ENCODE measurements around the gene TRIM63.
"Not testable (repeated sequence)": the region's sequence is repeated elsewhere in the genome, so short reads cannot be mapped to it uniquely, and the experiment has no call there.

The TRIM63 gene

GRCh38 chr1:26067432-26067911 is at the start of gene TRIM63:
Gene TRIM63, minus strand, starts transcription at chr1:26067630. Its CDS starts 136 bp downstream, at chr1:26067494.
- peak; percentile 51 for DNase-seq

DNA sequence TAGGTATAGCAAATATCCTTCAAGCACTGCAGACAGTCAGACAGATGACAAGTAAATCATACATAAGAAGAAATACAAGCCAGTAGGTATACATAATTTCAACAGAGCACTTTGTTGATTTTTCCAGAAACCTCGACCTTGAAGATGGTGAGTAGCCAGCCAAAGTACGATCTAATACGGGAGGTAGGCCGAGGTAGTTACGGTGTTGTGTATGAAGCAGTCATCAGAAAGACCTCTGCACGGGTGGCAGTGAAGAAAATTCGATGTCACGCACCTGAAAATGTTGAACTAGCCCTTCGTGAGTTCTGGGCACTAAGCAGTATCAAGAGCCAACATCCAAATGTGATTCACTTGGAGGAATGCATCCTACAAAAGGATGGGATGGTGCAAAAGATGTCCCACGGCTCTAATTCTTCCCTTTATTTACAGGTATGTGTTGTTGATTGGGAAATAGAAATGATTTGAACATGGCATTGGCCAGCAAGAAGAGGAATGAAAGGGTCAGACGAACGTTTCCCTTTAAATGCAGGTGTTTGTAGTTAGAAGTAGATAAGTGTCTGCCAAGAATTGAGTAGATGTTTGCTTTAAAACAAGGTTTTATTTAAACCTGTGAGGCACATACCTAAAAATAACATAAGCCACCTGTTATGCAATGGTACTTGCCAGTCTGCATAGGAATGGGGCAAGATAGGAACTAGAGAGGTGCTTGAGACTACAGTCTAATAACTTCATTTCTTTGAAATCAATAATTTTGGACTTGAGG is 46.9 kb upstream of the TRIM63 start:
- DNase-seq = no peak

GRCh38 chr1:26112407-26112775 is 45.0 kb upstream of the TRIM63 start:
- DNase-seq = no peak

GRCh38 chr1:26111530-26112406 is 44.3 kb upstream of the TRIM63 start, which contains the start of gene PDIK1L:
Gene PDIK1L, plus strand, starts transcription at chr1:26111824. Its CDS starts 2,485 bp downstream, at chr1:26114309.
- peak; percentile 98 for DNase-seq

DNA sequence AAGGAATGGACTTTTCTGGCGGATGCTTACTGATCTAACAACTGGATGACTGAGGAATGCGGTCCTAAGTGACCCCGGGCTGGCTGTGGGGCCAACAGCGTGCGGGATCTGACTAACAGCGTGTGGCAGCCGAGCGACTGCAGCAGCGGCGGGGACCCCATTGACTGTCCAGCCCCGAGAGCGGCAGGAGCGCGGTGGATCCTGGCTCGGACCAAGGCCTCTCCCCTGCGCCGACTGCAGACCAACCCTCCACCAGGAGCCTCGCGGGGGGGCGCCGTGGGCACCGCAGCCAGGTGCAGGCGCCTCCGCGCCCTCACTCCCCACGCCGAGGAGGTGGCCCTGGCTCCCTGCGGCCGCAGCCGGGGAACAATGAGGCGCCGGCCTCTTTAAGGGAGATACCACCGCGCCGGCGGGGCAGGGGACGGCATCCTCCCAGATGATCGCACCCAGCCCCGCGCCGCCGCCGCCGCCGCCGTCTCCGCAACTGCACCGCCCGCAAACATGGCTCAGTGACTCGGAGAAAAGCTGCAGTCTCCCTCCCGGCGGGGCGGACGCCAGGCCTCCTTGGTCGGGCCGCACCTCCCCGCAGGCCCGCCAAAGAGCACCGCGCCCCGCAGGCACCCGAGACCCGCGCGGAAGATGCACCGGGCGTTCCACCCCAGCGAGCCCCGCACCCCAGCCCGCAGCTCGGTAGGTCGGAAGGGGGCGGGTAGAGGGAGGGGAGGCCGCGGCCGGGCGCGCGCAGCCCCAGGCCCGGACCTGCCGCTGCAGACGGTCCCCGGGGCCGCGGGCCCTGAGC is 43.5 kb upstream of the TRIM63 start:
- peak; percentile 94 for DNase-seq

DNA sequence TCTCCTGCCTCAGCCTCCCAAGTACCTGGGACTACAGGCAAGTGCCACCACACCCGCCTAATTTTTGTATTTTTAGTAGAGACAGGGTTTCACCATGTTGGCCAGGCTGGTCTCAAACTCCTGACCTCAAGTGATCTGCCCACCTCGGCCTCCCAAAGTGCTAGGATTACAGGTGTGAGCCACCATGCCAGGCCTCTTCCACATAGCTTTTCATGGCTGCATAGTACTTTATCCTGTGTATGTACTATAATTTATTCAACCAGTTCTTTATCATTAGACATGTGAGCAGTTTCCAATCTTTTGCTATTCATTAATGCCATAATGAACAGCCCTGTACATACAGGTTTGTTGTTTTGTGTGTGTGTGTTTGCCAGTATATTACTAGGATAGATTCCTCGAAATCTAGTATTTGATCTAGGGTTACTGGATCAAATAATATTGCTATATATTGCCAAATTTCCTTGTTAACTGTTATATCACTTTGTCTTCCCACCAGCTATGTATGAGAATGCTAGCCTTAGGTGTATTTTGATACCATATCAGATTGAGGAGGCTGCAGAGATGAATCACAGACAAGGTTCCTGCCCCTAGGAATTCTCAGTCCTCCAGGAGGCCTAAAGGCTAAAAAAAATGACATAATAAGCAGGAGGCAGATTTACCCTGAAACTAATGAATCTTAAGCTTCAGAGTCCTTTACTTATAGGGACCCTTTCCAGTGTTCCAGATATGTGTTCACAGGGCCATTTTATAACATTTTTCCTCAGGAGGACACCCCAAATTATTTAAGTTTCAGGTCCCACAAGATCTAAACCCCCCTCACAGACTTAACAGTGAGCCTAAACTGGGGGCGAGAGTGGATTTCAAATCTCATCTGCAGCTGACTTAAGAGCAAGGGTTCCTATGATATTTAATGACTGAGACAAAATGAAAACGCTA is 42.1 kb upstream of the TRIM63 start:
- DNase-seq = no peak

- DNase-seq = not testable (repeated sequence)
These were observed 37.8 kb upstream of the TRIM63 start for GRCh38 chr1:26105226-26105548.

- DNase-seq = no peak
These were observed 35.1 kb upstream of the TRIM63 start for GRCh38 chr1:26102526-26102925.

GRCh38 chr1:26102119-26102518 is 34.7 kb upstream of the TRIM63 start:
- no peak for DNase-seq

- DNase-seq = not testable (repeated sequence)
These were observed 32.8 kb upstream of the TRIM63 start for GRCh38 chr1:26100204-26100603.

DNA sequence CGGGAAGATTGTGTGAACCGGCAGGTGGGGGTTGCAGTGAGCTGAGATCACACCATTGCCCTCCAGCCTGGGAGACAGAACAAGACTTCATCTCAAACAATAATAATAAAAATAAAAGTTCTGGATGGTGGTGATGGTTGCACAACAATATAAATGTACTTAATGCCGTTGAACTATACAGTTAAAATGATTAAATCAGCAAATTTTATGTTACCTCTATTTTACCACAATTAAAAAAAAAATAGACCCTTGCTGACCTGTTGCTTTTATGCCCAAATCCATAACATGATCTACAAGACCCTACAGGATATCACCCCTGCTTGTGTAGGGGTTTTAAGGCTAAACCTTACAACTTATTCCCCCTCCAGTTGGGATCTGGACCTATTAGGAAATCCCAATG is 32.4 kb upstream of the TRIM63 start:
- no peak for DNase-seq

- DNase-seq = no peak
These were observed 31.2 kb upstream of the TRIM63 start for GRCh38 chr1:26098602-26099001.

- DNase-seq = no peak
These were observed 30.3 kb upstream of the TRIM63 start for GRCh38 chr1:26097696-26098095.

GRCh38 chr1:26096471-26096870 is 29.0 kb upstream of the TRIM63 start:
- peak; percentile 73 for DNase-seq

DNA sequence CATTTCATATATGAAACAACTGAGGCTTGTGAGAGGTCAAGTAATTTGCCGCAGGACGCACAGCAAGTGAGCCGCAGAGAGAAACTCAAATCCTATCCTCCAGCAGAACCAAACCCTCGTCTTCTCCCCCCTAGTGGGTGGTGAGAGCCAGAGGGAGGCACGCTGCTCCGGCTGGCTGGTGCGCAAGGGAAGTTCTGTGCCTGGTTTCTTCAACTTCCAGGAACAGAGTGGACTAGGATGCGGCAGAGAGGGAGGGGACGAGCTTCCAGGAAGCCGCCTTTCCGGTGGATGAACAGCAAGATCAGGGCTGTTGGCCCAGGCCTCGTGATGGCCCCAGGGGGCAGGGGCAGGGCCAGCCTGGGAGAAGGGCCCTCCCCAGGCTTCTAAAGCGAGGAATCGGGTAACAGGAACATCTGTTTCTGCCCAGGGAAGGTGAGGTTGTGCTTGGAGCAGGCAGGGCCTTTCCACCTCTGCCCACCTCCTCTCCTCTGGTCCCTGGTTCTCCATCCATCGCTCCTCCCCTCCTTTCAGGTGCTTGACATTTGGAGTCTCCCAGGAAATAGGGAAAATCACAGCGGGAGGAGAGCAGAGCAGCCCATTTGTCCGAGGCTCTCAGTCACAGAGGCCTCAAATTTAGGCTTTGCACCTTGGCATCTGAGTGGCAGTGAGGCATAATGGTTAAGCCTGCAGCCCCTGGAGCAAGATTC is 27.4 kb upstream of the TRIM63 start:
- peak; percentile 41 for DNase-seq

DNA sequence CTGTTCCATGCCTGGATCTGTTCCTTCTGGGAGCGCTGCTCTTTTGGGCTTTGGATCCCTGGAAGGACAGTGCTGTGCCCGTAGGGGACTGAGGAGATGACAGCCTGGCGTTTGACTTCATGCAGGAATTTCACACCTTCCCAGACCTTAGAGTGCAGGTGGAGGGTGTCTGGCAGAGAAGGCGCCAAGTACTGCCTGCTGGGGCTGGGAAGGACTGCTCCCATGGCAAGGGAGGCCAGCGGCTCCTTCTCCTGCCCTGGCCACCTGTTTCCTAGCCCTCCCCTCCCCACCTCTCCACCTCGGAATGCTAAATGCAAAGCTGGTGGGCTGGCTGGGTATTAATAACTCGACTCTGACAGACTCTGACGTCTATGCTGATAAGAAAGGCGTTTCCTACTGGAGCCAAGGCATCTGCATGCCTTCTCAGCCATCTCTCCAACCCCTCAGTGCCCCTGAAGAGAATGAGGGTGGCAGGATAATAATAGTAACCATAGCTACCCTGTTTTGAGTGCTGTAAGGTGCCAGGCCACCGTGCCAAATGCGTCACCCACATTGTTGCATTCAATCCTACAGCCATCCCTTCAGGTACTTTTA is 26.7 kb upstream of the TRIM63 start:
- peak; percentile 30 for DNase-seq

DNA sequence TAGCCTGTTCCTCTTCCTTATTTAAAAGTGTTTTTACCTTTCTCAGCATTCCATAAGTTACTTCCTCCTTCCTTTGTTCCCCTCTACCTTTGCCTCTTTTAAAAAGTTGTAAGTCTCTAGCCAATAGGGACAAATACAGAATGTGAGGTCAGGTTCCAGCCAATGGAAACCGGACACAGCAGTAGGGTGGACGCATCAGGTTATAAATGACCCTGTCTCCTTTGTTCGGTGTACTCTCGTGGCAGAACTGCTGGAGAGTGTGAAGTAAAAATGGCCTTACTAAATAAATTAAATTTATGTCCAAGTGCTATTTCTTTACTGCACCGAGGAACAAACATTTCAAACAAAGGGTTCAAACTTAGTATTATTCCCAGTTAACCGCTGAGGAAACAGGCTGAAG is 26.1 kb upstream of the TRIM63 start:
- not testable (repeated sequence) for DNase-seq

DNA sequence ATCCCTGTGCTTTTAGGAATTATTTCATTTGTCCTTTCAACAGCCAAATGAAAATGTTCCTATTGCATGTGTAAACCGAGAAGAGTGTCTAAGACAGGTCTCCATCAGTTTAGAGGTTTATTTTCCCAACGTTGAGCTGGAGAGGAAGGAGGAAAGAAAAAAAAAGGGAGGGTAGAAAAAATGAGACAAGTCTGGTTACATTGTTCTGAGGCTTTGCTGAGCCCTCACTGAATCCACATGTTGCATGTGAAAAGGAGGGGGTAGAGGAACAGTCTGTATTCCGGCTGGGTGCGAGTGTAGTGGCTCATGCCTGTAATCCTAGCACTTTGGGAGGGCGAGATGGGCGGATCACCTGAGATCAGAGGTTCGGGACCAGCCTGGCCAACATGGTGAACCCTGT is 25.0 kb upstream of the TRIM63 start:
- DNase-seq = no peak

GRCh38 chr1:26090893-26091292 is 23.5 kb upstream of the TRIM63 start:
- DNase-seq = no peak

GRCh38 chr1:26089125-26089524 is 21.7 kb upstream of the TRIM63 start:
- no peak for DNase-seq

- DNase-seq = no peak
These were observed 17.4 kb upstream of the TRIM63 start for GRCh38 chr1:26084844-26085243.

All from eye (tissue), 1 donor.